Keratinocyte (primary cell): Measurements from ENCODE around the gene UROD.

Experiments used
- EZH2 ChIP-seq: IDR thresholded peaks from one replicate; pipeline ENCODE4 v1.6.1; 2012; ENCODE audit warnings: inconsistent platforms, mild to moderate bottlenecking, low read length, moderate library complexity
- TF ChIP-seq, protein P1 (sequence below), 3 experiments: IDR thresholded peaks in 1 of 3; conservative IDR thresholded peaks in 1 of 3; optimal IDR thresholded peaks in 1 of 3; 2 replicates in 2 of 3; 3 replicates in 1 of 3; pipeline versions ENCODE3 to v1.5.1; 2011; ENCODE audit warnings: low read length in 3 of 3, mild to moderate bottlenecking in 3 of 3, moderate library complexity in 2 of 3, control low read depth in 1 of 3, inconsistent platforms in 1 of 3; ENCODE audit not compliant: insufficient read depth in 2 of 3; ENCODE audit errors: extremely low read depth in 1 of 3

DNA sequence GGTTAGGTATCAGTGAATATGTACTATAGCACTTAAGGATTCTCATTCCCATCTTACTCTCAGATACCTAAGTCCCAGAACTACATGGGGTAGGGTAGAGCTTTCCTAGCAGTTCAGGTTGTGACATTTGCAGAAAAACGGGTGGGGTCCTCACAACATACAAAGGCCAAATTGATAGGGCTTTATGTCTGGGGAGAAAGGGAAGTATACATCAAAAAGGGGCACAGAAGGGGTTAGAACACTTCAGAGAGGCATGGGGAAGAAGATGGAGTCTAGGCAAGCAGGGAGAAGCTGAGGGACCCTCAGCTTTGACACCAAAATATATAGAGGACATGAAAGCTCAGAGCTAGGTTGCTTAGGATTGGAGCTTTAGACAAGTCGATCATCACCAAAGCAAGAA, 3.6 kb downstream of the UROD start:
- TF ChIP-seq, protein P1, sequence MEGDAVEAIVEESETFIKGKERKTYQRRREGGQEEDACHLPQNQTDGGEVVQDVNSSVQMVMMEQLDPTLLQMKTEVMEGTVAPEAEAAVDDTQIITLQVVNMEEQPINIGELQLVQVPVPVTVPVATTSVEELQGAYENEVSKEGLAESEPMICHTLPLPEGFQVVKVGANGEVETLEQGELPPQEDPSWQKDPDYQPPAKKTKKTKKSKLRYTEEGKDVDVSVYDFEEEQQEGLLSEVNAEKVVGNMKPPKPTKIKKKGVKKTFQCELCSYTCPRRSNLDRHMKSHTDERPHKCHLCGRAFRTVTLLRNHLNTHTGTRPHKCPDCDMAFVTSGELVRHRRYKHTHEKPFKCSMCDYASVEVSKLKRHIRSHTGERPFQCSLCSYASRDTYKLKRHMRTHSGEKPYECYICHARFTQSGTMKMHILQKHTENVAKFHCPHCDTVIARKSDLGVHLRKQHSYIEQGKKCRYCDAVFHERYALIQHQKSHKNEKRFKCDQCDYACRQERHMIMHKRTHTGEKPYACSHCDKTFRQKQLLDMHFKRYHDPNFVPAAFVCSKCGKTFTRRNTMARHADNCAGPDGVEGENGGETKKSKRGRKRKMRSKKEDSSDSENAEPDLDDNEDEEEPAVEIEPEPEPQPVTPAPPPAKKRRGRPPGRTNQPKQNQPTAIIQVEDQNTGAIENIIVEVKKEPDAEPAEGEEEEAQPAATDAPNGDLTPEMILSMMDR (optimal IDR thresholded peaks at IDR 0.05 in 1 of 3, IDR thresholded peaks at IDR 0.05 in 1 of 3, conservative IDR thresholded peaks at IDR 0.05 in 1 of 3; ENCODE audit: extremely low read depth in 1 of 3, insufficient read depth in 2 of 3, low read length in 3 of 3) = no peak
- no peak for TF ChIP-seq EZH2
